T-cell (primary cell): ENCODE results near the gene ZMYM4. TPM values are rescaled to one million over a fixed set of nuclear protein-coding genes. Genes with fewer than 3 reads are reported as not detected.

Source experiments
- ATAC-seq, 4 experiments: fragments of 200-7000 bp in 3 of 4; fragments of 150-1000 bp in 1 of 4; cut with Tn5 transposase; replicated peaks in 1 of 4; 1 replicate in 3 of 4; 2 replicates in 1 of 4; pipeline ENCODE4 v1.10.0; 2021; ENCODE audit warnings: moderate library complexity in 3 of 4, mild to moderate bottlenecking in 2 of 4, moderate number of reproducible peaks in 1 of 4
- CTCF ChIA-PET, 2 donors: fragments of 300-600 bp; sonication (Branson Sonifier 250); formaldehyde crosslinking; loops; one replicate each; lab custom pipeline; 2022; ENCODE audit warnings: antibody characterized with exemption in 2 of 2; lab: Charles Lee
- POLR2A ChIA-PET, 2 donors: fragments of 300-600 bp; sonication (Branson Sonifier 250); formaldehyde crosslinking; loops; one replicate each; lab custom pipeline; 2022; ENCODE audit warnings: antibody characterized with exemption in 2 of 2; lab: Charles Lee
- DNase-seq, 35 experiments: peaks; one replicate each; pipeline versions ENCODE4 v3.0.0 to v3.0.0-alpha.2; 2013 to 2023
- H3K27ac ChIP-seq: one replicate; pipeline ENCODE4 v1.5.1; 2013; ENCODE audit warnings: low read length
- H3K27me3 ChIP-seq, 2 experiments: replicated peaks in 1 of 2; 1 replicate in 1 of 2; 2 replicates in 1 of 2; pipeline versions ENCODE4 v1.6.1 to v1.7.0; 2013; ENCODE audit warnings: low read length in 1 of 2, mixed read lengths in 1 of 2; ENCODE audit not compliant: control insufficient read depth in 2 of 2, insufficient read depth in 2 of 2; ENCODE audit errors: extremely low read depth in 1 of 2
- H3K36me3 ChIP-seq, 2 donors: 1 replicate in 1 of 2; 2 replicates in 1 of 2; pipeline versions ENCODE4 v1.6.1 to v1.7.0; 2013; ENCODE audit warnings: low read length in 1 of 2; ENCODE audit not compliant: control insufficient read depth in 2 of 2, insufficient read depth in 1 of 2; ENCODE audit errors: extremely low read depth in 1 of 2
- H3K4me1 ChIP-seq, 2 experiments: 1 replicate in 1 of 2; 2 replicates in 1 of 2; pipeline versions ENCODE4 v1.6.1 to v1.7.0; 2013; ENCODE audit warnings: low read length in 2 of 2, mixed read lengths in 1 of 2; ENCODE audit not compliant: insufficient read depth in 2 of 2, control insufficient read depth in 1 of 2; ENCODE audit errors: extremely low read depth in 1 of 2
- H3K4me3 ChIP-seq, 2 donors: 1 replicate in 1 of 2; 2 replicates in 1 of 2; pipeline versions ENCODE4 v1.5.1 to v1.7.0; 2013; ENCODE audit warnings: mild to moderate bottlenecking in 2 of 2, low read length in 1 of 2, moderate library complexity in 1 of 2; ENCODE audit not compliant: control insufficient read depth in 1 of 2; ENCODE audit errors: extremely low read depth in 1 of 2
- H3K9me3 ChIP-seq: 2 replicates; pipeline ENCODE4 v1.7.0; 2013
- H3K27ac Mint-ChIP-seq, 2 donors: one replicate each; pipeline ENCODE4 v1.8.0; 2020 to 2021; ENCODE audit warnings: mild to moderate bottlenecking in 2 of 2, mixed read lengths in 2 of 2
- H3K27me3 Mint-ChIP-seq, 2 donors: one replicate each; pipeline ENCODE4 v1.8.0; 2021 to 2022; ENCODE audit warnings: mixed read lengths in 2 of 2
- H3K36me3 Mint-ChIP-seq: one replicate; pipeline ENCODE4 v1.8.0; 2021; ENCODE audit warnings: mixed read lengths
- H3K4me1 Mint-ChIP-seq, 3 donors: one replicate each; pipeline ENCODE4 v1.8.0; 2020 to 2022; ENCODE audit warnings: mixed read lengths in 3 of 3, mild to moderate bottlenecking in 1 of 3
- H3K4me3 Mint-ChIP-seq, 3 donors: one replicate each; pipeline ENCODE4 v1.8.0; 2020 to 2022; ENCODE audit warnings: mild to moderate bottlenecking in 3 of 3, mixed read lengths in 3 of 3, moderate library complexity in 3 of 3
- H3K9me3 Mint-ChIP-seq, 3 donors: one replicate each; pipeline ENCODE4 v1.8.0; 2020 to 2022; ENCODE audit warnings: mixed read lengths in 3 of 3
- WGBS: methylation state at CpG from one replicate; pipeline ENCODE4 v1.1.5; 2013; ENCODE audit warnings: missing lambda C conversion rate; ENCODE audit not compliant: insufficient coverage; 5-methylcytosine and 5-hydroxymethylcytosine counted together
- total RNA-seq, 35 experiments: library from RNA in 6 of 35; stranded (reverse) in 6 of 35; fragments of 120-200 nt in 1 of 35; gene quantifications; one replicate each; pipeline versions ENCODE4 v1.2.1 to v1.2.4 and lab custom pipeline; 2013 to 2026

Gene ZMYM4
- total RNA-seq (10 to 100 TPM; 28.7 to 41.7 (median 38.5) TPM), total RNA-seq (lab: John Stamatoyannopoulos, UW) (33.2 to 87.7 (median 59.1) reads per million in 29 experiments)
- 41.8 TPM for total RNA-seq (2013)

GRCh38 chr1:35268282-35269200 lies at the start of gene ZMYM4:
ZMYM4 (plus strand) TSS chr1:35268709; CDS start chr1:35269047, 338 bp downstream.
- peaks cover 7 to 9% of the 10 kb centered on the region in 2 donors for H3K27me3 Mint-ChIP-seq
- 0% methylated on average over 53 of the region's 65 CpGs for WGBS
- H3K36me3 Mint-ChIP-seq: no peaks in the 10 kb centered on the region
- H3K27ac ChIP-seq: no peak within 1 kb of the TSS
- peak within 1 kb of the TSS; percentile 66 for H3K4me3 ChIP-seq
- peak within 1 kb of the TSS; percentile 88 to 93 for H3K27ac Mint-ChIP-seq
- H3K4me1 Mint-ChIP-seq: peaks cover 31 to 35% (median 32%) of the 10 kb centered on the region in 3 donors
- no peaks in the 10 kb centered on the region for H3K9me3 ChIP-seq
- POLR2A ChIA-PET: no interaction called here
- peak; percentile 79 to 94 (median 86) for DNase-seq
- H3K4me3 Mint-ChIP-seq: peak within 1 kb of the TSS; percentile 84 to 90 (median 90)
- peak; percentile 92 to 93 (median 93) for ATAC-seq
- peaks cover 0 to 3% of the 10 kb centered on the region in 2 donors for H3K36me3 ChIP-seq
- H3K27me3 ChIP-seq: peaks cover 0 to 3% of the 10 kb centered on the region in 2 experiments
- peaks cover 0 to 5% (median 0%) of the 10 kb centered on the region in 3 donors for H3K9me3 Mint-ChIP-seq
- peaks cover 9 to 14% of the 10 kb centered on the region in 2 experiments for H3K4me1 ChIP-seq
- CTCF ChIA-PET: no interaction called here

DNA sequence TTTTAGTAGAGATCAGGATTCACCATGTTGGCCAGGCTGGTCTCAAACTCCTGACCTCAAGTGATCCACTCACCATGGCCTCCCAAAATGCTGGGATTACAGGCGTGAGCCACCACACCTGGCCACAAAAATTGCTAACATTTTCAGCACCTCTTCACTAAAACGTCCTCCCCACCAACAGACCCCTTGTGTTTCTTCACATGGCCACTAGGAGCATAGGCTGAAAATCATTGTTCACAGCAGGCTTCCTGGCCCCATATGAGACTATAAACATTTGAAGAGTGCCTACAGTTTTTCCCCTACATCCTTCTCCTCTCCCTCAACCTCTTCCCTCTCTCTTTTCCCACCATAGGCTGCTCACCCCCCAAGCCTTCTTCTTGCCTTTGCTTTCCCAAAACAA lies 47.5 kb upstream of the ZMYM4 start:
- Mint-ChIP-seq H3K4me1 (no peaks in the 10 kb centered on the region), H3K27me3 (no peaks in the 10 kb centered on the region), H3K4me3 (no peak overlapping the region), H3K27ac (no peak overlapping the region), H3K36me3 (no peaks in the 10 kb centered on the region), H3K9me3 (no peaks in the 10 kb centered on the region)
- POLR2A ChIA-PET: no interaction called here
- CTCF ChIA-PET: no interaction called here
- H3K36me3 ChIP-seq: no peaks in the 10 kb centered on the region
- no peak overlapping the region for H3K27ac ChIP-seq
- DNase-seq (peak in 10 of 35 experiments; percentile 1 to 50 (median 4)), ATAC-seq (peak; percentile 58 to 63 (median 62))
- no peak overlapping the region for H3K4me3 ChIP-seq
- no peaks in the 10 kb centered on the region for H3K9me3 ChIP-seq
- WGBS: 0% methylated on average over 1 of the region's 2 CpGs
- H3K27me3 ChIP-seq: no peaks in the 10 kb centered on the region
- H3K4me1 ChIP-seq: no peaks in the 10 kb centered on the region

- WGBS: 87% methylated on average over 5 of the region's 6 CpGs
- Histone ChIP-seq H3K4me3 (no peak overlapping the region), H3K27me3 (no peaks in the 10 kb centered on the region), H3K27ac (no peak overlapping the region), H3K9me3 (no peaks in the 10 kb centered on the region), H3K36me3 (no peaks in the 10 kb centered on the region), H3K4me1 (no peaks in the 10 kb centered on the region)
- Mint-ChIP-seq H3K4me1 (no peaks in the 10 kb centered on the region), H3K9me3 (no peaks in the 10 kb centered on the region), H3K27me3 (peaks cover 0 to 4% of the 10 kb centered on the region in 2 donors), H3K27ac (no peak overlapping the region), H3K36me3 (no peaks in the 10 kb centered on the region), H3K4me3 (no peak overlapping the region)
- no peak for ATAC-seq
- no peak for DNase-seq
- POLR2A ChIA-PET: interaction anchor here (0.5 kb wide), 2 partner anchors 23 to 450 kb away, joined by 3 to 6 read pairs; no protein-coding TSS in a partner anchor
- CTCF ChIA-PET: interaction anchor here (0.6 to 1.2 kb wide), 3 partner anchors 9 to 24 kb away, joined by 3 to 4 read pairs (median 3); no protein-coding TSS in a partner anchor
These were observed 46.0 kb upstream of the ZMYM4 start for GRCh38 chr1:35222322-35223083.

DNA sequence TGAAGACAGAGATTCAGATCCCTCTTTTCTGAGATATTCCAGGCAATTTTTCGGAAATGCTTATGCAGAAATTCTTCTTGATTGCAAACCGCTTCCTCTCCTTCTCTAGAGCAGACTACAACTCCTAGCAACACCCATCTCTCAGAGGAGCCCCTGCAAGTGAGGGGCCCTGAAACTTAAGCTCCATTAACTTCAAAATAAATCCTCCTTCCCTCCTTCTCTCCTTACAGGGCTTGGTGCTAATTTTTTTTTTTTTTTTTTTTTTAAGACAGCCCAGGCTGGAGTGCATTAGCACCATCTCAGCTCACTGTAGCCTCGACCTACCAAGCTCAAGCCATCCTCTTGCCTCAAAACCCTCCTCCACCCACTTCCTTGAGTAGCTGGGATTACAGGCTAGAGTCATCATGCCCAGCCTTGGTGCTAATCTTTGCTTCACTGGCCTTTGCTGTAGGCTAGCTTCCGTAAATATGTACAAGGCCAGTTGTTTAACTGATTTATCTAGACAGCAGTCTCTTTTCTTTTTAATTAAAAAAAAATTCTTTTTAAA lies 45.4 kb upstream of the ZMYM4 start:
- Mint-ChIP-seq H3K4me1 (no peaks in the 10 kb centered on the region), H3K36me3 (no peaks in the 10 kb centered on the region), H3K4me3 (no peak overlapping the region), H3K27me3 (peaks cover 0 to 4% of the 10 kb centered on the region in 2 donors), H3K9me3 (no peaks in the 10 kb centered on the region), H3K27ac (no peak overlapping the region)
- Histone ChIP-seq H3K9me3 (no peaks in the 10 kb centered on the region), H3K27me3 (peaks cover 0 to 3% of the 10 kb centered on the region in 2 experiments), H3K4me1 (no peaks in the 10 kb centered on the region), H3K4me3 (no peak overlapping the region), H3K27ac (no peak overlapping the region), H3K36me3 (no peaks in the 10 kb centered on the region)
- DNase-seq (no peak), ATAC-seq (no peak)
- ChIA-PET CTCF (interaction anchor here (0.6 to 1.2 kb wide), 5 partner anchors 8 to 1912 kb away, joined by 3 to 5 read pairs (median 4); no protein-coding TSS in a partner anchor), POLR2A (interaction anchor here (0.5 kb wide), 2 partner anchors 24 to 449 kb away, joined by 3 to 6 read pairs; no protein-coding TSS in a partner anchor)
- no CpG with 5 or more reads among the region's 4 CpGs for WGBS

GRCh38 chr1:35226546-35226945 lies 42.0 kb upstream of the ZMYM4 start:
- ATAC-seq (no peak), DNase-seq (no peak)
- Mint-ChIP-seq H3K4me3 (no peak overlapping the region), H3K27ac (no peak overlapping the region), H3K36me3 (no peaks in the 10 kb centered on the region), H3K4me1 (peaks cover 0 to 2% (median 0%) of the 10 kb centered on the region in 3 donors), H3K9me3 (no peaks in the 10 kb centered on the region), H3K27me3 (peaks cover 0 to 4% of the 10 kb centered on the region in 2 donors)
- CTCF ChIA-PET: no interaction called here
- H3K27ac ChIP-seq: no peak overlapping the region
- POLR2A ChIA-PET: interaction anchor here in 1 of 2 donors (0.6 kb wide), 1 partner anchor 345 kb away, joined by 5 read pairs; no protein-coding TSS in a partner anchor
- H3K4me1 ChIP-seq: no peaks in the 10 kb centered on the region
- H3K4me3 ChIP-seq: no peak overlapping the region
- H3K9me3 ChIP-seq: no peaks in the 10 kb centered on the region
- WGBS: no CpG with 5 or more reads among the region's 2 CpGs
- H3K27me3 ChIP-seq: peaks cover 0 to 3% of the 10 kb centered on the region in 2 experiments
- H3K36me3 ChIP-seq: no peaks in the 10 kb centered on the region
